ENCODE data around the gene TAF5. TPM values are rescaled to one million over a fixed set of nuclear protein-coding genes. Genes with fewer than 3 reads are reported as not detected.
"Not testable (repeated sequence)": the region's sequence is repeated elsewhere in the genome, so short reads cannot be mapped to it uniquely, and the experiment has no call there.

Gene TAF5
- 3.6 TPM for polyA plus RNA-seq (2013, experiment 1 of 2; ENCODE audit: insufficient read length)
- 4.0 TPM for polyA plus RNA-seq (2013, experiment 2 of 2; ENCODE audit: insufficient read length)

DNA sequence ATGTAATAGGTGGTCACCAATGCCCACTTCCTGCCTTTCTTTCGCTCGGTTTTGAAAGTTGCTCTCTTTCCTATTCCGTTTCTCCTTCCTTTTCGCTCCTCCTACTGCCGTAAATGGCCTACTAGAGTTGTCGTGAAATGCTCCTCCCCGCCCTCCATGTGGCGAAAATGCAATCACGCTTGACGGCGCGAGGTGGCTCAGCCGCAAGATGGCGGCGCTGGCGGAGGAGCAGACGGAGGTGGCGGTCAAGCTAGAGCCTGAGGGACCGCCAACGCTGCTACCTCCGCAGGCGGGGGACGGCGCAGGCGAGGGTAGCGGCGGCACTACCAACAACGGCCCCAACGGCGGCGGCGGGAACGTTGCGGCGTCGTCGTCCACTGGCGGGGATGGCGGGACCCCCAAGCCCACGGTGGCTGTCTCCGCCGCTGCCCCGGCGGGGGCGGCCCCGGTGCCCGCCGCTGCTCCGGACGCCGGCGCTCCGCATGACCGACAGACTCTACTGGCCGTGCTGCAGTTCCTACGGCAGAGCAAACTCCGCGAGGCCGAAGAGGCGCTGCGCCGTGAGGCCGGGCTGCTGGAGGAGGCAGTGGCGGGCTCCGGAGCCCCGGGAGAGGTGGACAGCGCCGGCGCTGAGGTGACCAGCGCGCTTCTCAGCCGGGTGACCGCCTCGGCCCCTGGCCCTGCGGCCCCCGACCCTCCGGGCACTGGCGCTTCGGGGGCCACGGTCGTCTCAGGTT, at the start of gene TAF5:
TAF5 (plus strand) TSS at position 195 of the 737 bp plus-strand sequence; CDS start at position 209, 14 bp downstream.
- peak; percentile 96 for DNase-seq

DNA sequence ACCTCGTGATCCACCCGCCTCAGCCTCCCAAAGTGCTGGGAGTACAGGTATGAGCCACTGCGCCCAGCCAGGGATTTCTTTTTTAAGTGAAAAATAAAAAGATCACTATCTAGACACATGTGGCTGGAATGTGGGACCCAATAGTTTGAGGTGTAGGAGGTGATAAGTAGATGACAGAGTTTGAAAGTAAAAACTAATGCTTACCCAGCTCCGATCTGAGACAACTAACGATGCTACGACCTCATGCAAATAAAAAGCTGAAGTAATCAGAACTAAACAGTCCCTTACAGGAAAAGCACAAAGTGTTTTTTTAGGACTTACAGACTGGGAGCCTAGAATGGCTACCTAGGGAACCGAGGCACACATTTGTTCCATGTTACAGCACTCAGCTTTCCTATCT, 39.9 kb upstream of the TAF5 start:
- DNase-seq = no peak

DNA sequence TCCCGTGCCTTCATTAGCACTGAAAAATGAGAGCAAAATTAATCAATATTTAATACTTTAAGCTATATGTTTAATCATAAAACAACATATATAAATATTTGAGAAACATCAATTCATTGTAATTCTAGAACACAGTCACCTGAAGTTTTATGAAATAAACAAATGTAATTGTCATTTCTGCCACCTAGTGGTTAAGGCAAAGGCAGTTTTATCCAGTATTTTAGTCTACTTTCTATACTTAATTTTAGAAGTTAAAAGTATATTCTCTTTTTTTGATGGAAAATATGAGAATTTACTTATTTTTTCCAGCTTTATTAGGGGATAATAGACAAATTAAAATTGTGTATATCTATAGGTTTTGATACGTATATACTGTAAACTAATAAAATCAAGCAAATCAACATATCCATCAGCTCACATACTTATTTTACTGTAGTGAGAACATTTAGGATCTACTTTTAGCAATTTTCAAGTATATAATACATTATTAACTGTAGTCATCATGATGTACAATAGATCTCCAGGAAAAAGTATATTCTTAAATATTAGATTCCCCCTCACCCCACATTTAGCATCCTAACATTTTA, 33.7 kb upstream of the TAF5 start:
- DNase-seq = peak; percentile 22

DNA sequence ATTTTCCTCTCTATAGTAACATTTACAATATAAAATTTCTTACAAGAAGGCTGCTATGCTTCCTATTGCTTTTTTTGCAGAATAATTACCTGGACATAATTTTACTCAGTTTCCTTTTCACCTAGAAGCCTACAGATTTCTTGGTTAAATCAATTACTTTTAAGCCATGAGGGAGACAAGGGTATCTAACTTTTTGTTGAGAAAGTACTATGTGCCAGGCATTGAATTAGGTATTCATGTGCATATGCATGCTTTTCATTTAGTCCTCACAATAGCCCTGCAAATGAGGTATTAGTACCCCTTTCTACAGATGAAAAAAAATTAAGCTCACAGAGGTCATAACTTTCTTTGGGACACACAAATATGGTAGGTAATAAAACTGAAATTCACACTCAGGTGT, 33.2 kb upstream of the TAF5 start:
- no peak for DNase-seq

DNA sequence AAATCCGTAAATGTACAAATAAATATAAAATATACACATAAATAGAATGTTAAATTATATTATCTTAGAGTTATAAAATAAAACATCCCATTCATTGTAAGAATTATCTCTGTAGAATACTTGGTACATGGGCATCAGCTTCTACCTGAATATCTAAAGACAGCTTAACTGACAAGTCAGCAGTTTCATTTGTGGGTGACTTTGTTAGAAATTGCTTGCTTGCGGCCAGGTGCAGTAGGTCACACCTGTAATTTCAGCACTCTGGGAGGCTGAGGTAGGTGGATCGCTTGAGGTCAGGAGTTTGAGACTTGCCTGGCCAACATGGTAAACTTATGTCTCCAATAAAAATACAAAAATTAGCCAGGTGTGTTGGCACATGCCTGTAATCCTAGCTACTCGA, 31.4 kb upstream of the TAF5 start:
- DNase-seq = no peak

DNA sequence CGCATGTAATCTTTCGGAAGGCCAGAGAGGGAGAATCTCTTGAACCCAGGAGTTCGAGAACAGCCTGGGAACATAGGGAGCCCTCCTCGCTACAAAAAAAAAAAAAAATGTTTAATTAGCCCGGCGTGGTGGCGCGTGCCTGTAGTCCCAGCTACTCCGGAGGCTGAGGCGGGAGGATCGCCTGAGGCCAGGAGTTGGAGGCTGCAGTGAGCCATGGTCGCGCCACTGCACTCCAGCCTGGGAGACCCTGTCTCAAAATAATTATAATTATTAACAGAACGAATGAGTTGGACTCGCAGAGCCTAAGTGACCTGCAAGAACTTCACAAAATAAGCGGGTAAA, 17.6 kb upstream of the TAF5 start:
- no peak for DNase-seq

DNA sequence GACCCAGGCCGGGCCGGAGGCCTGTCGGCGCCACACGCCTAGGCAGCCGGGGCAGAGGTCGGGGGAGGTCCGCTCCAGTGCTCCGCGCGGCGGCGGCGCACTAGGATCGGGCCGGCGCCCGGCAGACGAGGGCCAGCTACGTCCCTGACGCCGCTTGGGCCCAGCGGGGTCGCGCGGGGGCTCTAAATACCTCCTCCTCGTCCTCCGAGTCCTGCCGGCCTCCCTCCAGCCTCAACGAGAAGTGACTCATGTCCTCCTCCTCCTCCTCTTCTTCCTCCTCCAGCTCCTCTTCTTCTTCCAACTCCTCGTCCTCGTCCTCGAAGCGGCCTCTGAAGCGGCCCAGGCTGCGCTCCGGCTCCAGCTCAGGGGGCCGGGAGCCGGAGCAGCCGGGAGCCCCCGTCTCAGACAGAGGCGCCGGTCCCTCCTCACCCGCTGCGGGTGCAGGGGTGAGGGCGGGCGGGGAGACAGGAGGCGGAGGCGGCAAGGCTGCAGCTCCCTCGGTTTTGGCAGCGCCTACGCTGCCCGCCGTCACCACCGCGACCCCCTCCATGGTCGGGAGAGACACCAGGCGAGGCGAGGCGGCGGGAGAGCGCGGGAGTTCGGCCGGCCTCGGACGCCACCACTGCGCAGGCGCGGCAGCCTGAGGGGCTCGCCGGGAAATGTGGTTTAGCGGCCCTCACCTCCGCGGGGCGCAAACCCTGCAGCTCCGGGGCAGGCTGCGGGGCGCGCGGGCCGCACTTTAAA, 17.1 kb upstream of the TAF5 start, which contains the start of gene PCGF6:
PCGF6 (minus strand) TSS at position 624 of the 744 bp plus-strand sequence; CDS start at position 550, 74 bp downstream.
- DNase-seq = peak; percentile 86

DNA sequence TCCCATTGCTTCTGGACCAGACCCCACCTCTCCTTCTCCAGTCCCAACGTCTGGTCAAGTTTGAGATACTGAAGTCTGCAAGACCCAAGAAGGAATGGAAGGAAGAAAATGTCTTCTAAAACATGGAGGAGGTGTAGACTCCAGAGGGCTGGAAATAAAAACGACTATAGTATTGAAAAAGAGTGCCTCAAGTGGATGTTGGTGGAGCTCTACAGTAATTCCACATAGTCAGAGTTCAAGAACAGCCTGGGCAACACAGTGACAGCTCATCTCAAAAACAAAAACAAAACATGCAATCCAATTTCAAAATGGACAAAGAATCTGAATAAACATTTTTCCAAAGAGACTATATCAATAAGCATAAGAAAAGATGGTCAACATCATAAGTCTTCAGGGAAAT, 14.5 kb upstream of the TAF5 start:
- no peak for DNase-seq

DNA sequence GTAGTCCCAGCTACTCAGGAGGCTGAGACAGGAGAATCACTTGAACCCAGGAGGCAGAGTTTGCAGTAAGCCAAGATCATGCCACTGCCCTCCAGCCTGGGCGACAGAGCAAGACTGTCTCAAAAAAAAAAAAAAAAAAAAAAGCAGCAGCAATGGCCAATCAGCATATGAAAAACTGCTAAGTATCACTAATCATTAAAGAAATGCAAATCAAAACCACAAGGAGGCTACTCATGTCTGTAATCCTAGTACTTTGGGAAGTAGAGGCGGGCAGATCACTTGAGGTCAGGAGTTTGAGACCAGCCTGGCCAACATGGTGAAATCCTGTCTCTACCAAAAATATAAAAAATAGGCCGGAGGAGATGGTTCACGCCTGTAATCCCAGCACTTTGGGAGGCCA, 13.2 kb upstream of the TAF5 start:
- DNase-seq = not testable (repeated sequence)

DNA sequence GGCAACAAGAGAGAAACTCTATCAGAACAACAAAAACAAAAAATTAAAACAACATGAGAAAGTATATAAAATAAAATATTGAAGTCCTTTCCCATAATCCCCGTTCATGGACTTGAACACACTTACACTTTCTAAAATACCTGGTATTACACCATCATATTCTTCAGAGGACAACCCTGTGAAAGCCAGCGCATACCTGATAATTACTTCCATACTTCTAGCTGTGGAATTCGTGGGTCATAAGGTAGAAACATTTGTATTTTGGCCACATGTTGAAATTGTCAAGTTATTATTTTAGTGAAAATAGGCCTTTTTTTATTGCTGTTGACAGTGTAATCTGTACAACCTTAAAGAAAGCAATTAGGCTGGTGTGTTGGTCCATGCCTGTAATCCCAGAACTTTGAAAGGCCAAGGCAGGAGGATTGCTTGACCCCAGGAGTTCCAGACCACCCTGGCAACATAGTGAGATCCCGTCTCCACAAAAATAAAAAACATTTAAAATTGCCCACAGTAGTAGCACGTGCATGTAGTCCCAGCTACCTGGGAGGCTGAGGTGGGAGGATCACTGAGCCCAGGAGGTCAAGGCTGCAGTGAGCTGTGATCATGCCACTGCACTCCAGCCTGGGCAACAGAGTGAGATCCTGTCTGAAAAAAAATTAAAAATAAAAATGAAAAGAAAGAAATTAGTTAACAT, 11.7 kb upstream of the TAF5 start:
- DNase-seq = no peak

DNA sequence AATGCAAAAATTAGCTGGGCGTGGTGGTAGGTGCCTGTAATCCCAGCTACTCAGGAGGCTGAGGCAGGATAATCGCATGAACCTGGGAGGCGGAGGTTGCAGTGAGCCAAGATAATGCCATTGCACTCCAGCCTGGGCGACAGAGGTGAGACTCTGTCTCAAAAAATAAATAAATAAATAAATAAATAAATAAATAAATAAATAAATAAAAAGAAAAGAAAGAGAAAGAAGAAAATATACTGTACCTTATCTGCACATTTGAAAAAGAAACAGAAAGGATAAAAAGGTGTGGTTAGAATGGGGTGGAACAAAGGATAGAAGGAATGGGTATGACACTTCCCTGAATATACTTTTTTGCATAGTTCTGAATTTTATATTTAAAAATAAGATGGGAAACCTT, 8.3 kb upstream of the TAF5 start:
- DNase-seq = not testable (repeated sequence)

DNA sequence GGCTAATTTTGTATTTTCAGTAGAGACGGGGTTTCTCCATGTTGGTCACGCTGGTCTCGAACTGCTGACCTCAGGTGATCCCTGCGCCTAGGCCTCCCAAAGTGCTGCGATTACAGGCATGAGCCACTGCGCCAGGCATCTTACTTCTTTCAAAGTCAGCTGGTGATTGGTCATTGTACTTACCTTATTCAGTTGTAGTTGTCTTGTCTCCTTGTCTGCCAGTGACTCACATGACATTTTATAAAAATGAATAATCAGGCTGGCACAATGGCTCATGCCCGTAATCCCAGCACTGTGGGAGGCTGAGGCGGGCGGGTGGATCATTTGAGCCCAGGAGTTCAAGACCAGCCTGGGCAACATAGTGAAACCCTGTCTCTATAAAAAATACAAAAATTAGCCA, 7.0 kb upstream of the TAF5 start:
- DNase-seq = not testable (repeated sequence)

DNA sequence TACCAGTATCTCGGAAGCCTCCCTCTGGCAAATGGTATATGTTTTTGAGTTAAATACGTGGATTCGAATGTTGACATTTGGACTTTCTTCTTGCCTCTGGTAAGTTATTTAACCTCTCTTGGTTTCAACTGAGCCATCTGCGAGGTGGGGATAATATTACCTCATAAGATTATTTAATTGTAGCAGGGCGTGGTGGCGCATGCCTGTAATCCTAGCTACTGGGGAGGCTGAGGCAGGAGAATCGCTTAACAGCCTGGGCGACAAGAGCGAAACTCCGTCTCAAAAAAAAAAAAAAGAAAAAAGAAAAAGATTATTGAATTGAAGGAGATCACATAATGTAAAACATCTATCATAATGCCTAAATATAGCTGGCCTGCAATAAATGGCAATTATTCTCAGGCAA, 396 bp upstream of the TAF5 start:
- no peak for DNase-seq

DNA sequence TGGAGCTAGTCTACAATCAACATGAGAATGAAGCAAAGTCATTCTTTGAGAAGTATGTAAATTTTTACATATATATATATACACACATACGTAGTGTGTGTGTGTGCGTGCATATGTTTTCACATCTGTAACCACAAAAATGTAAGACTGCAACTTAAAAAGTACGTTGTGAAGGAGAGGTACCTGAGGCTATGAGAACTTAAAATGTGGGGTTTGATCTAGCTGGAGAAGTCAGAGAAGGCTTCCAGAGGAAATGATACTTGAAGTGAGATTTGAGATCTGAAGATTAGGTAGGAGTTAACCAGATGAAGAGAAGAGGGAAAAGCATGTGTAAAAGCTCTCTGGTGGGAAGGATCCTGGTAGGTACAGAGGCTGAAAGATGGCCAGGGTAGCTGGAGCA, 5.8 kb downstream of the TAF5 start:
- no peak for DNase-seq

DNA sequence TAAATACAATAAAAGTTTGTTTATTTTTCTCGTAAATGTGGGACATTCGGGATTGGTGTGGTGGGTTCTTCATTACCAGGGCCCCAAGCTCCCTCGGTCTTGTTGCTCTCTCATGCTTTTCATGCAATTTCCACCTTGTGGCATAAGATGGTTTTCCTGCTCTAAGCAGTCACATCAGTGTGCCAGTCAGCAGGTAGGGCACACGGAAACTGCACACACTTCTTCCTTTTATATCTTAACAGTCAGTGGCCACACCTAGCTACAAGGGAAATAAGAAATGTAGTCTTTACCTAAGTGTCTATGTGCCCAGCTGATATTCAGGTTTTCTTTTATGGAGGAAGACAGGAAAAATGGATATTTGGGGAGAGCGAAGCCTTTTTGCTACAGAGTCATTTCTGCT, 6.5 kb downstream of the TAF5 start:
- no peak for DNase-seq

DNA sequence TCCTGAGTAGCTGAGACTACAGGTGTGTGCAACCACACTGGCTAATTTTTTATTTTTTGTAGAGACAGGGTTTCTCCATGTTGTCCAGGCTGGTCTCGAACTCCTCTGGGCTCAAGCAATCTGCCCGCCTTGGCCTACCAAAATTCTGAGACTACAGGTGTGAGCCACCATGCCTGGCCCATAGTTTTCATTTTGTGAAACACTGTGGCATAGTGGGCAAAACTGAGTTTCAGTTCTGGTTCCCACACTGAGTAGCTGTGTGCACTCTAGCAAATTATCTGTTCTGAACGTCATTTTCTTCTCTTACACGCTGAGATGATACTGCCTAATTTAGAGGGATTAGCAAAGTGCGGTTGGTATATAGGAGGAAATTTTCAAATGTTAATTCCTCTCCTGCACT, 15.0 kb downstream of the TAF5 start:
- no peak for DNase-seq

DNA sequence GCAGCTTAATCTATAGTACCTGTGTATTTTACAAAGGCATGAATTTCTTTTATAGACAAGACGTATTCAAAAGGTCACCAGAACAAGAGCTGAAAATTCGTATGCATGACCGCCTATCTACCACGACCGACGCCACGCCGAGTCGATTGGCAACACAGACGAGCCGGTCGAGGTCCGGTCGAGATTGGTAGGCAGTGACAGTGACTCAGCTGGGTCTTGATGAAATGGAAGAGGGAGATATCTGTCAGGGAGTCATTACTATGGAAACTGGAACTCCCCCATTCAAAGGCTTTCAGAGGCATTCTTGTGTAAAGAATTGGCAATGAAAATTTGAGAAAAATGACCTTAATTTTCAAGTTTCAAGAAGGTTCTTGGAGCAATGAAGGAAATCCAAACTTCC, 26.4 kb downstream of the TAF5 start:
- no peak for DNase-seq

DNA sequence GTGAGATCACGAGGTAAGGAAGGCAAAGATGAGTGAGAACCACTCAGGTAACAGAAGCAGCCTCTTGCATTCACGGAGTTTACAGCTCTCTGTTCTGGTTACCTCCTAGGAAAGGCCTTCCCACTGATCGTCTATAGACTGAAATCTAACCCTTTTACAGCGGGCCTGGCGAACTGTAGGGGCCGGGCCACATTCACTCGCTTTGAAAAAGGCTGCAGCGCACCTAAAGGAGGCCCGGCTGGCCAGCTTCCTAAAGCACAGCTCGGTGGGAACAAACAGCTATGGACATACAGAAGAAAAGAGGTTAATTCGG, 27.9 kb downstream of the TAF5 start:
- DNase-seq = no peak

DNA sequence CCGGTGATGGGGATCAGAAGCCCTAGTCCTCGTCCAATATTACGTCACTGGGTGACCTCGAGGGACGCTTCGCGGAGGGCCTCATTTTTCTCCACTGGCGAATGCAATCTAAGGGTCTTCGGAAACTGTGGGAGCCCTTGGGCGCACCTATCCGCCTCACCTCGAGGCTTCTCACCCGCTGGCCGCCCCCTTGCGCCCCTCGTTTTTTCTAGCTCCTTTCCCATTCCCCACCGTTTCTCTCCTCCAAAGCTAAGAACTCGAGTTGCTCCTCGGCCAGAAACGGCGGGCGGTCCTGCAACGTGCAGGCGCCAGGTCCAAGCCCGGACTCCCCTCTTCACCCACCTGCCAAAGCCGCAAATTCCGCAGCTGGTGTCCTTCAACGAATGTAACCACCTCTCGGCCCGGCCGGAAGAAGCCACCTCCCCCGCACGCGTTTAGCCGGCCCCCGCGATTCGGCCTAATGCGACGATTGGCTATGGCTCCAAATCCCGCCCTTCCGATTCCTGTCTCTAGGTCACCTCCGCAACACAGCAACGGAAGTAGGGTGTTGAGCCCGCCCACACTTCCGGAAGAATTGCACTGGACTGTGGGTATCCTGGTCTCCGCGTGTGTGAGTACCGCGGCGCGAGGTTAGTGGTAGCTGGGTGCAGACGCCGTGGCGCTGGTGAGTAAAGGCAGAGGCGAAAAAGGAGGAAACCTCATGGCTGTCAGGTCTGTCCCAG, 28.5 kb downstream of the TAF5 start, which contains the start of the genes ATP5MK and PDCD11:
ATP5MK (minus strand) TSS at position 409 of the 722 bp plus-strand sequence. CDS start 4,018 bp downstream, outside the sequence.
PDCD11 (plus strand) TSS at position 560 of the 722 bp plus-strand sequence. CDS start 1,801 bp downstream, outside the sequence.
- peak; percentile 97 for DNase-seq

DNA sequence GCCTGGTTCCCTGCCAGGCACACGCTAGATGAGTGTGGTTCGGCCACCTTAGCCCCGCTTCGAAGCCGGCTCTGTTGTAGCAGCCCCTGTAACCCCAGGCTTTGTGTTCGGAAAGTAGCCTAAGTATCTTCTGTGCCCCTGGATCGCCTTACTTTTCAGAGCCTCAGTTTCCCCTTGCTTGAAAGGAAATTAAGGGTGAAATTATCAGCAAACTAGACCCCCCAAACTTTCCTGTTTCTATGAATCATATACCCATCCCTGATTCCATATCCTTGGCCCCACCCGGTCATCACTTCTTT, 29.0 kb downstream of the TAF5 start:
- no peak for DNase-seq

DNA sequence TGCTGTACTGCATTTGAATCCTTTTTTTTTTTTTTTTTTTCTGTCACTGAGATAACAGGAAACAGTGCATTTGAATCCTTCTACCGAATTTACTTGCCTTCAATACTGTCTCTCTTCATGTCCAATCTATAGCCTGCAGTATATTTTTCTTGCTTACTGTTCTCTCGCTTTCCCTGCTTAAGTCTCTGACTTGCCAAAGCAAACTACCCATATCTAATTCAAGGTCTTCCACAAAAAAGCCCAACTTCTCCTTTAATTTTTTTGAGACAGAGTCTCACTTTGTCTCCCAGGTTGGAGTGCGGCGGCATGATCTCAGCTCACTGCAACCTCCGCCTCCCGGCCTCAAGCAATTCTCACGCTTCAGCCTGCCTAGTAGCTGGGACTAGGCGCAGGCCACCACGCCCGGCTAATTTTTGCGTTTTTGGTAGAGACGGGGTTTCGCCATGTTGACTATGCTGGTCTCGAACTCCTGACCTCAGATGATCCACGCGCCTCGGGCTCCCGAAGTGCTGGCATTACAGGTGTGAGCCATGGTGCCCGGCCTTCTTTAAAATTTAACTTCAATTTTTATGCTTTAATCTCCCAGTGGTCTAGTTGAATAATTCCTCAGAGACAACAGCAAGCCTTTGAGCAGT, 29.5 kb downstream of the TAF5 start:
- no peak for DNase-seq

DNA sequence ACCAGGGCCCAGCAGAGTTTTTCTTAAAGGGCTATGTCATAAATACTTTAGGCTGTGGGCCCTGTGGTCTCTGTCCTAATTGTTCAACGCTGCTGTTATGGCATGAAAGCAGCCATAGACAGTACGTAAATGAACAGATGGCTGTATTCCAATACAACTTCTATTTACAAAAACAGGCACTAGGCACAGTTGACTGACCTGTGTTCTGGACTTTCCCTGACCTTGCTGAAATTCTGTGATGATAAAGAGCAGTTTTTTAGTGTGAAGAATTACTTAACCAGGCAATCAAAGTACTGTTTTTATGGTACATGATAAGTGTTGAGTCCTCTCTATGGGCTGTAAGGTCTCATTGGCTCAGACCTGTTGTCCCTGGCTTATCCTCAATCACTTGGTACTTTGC, 45.8 kb downstream of the TAF5 start:
- DNase-seq = no peak
